ENCODE results near the gene BNC2.

BNC2 gene

GRCh38 chr9:16396389-16396788 is 474.1 kb downstream of the BNC2 start:
- no peak for DNase-seq

GRCh38 chr9:16391369-16391768 is 479.1 kb downstream of the BNC2 start:
- no peak for DNase-seq

- no peak for DNase-seq
Measured at GRCh38 chr9:16387382-16387781, 483.1 kb downstream of the BNC2 start.

- DNase-seq = no peak
Measured at GRCh38 chr9:16386827-16387077, 483.7 kb downstream of the BNC2 start.

GRCh38 chr9:16386007-16386826 is 484.3 kb downstream of the BNC2 start:
- no peak for DNase-seq

- no peak for DNase-seq
Measured at GRCh38 chr9:16385590-16385989, 484.9 kb downstream of the BNC2 start.

GRCh38 chr9:16384993-16385392 is 485.5 kb downstream of the BNC2 start:
- no peak for DNase-seq

- DNase-seq = no peak
Measured at GRCh38 chr9:16377311-16377710, 493.2 kb downstream of the BNC2 start.

GRCh38 chr9:16371306-16371705 is 499.2 kb downstream of the BNC2 start:
- DNase-seq = no peak

- no peak for DNase-seq
Measured at GRCh38 chr9:16370647-16371046, 499.8 kb downstream of the BNC2 start.

- no peak for DNase-seq
Measured at GRCh38 chr9:16369427-16369826, 501.0 kb downstream of the BNC2 start.

GRCh38 chr9:16368237-16369087 is 502.0 kb downstream of the BNC2 start:
- DNase-seq = no peak

GRCh38 chr9:16367605-16368231 is 502.8 kb downstream of the BNC2 start:
- no peak for DNase-seq

GRCh38 chr9:16364347-16364746 is 506.1 kb downstream of the BNC2 start:
- no peak for DNase-seq

GRCh38 chr9:16363916-16364315 is 506.6 kb downstream of the BNC2 start:
- DNase-seq = no peak

GRCh38 chr9:16363073-16363781 is 507.2 kb downstream of the BNC2 start:
- DNase-seq = no peak

- DNase-seq = no peak
Measured at GRCh38 chr9:16361939-16362338, 508.5 kb downstream of the BNC2 start.

- DNase-seq = no peak
Measured at GRCh38 chr9:16361118-16361517, 509.4 kb downstream of the BNC2 start.

- DNase-seq = no peak
Measured at GRCh38 chr9:16360247-16360646, 510.2 kb downstream of the BNC2 start.

All from stimulated activated CD8-positive, alpha-beta memory T cell treated with anti-CD3 and anti-CD28 coated beads, Interleukin-4, amount 100 ng/mL, for 48 hours (primary cell).